Glutamatergic neuron (in vitro differentiated cells): ENCODE data around the gene FXYD5. TPM values are rescaled to one million over a fixed set of nuclear protein-coding genes. Genes with fewer than 3 reads are reported as not detected.

Source experiments
- DNase-seq: peaks from one replicate; pipeline ENCODE4 v3.0.0; 2022
- H3K27ac Mint-ChIP-seq: one replicate; pipeline ENCODE4 v1.8.0; 2020; ENCODE audit warnings: mild to moderate bottlenecking, mixed read lengths, inconsistent platforms; ENCODE audit not compliant: unreplicated experiment
- H3K27me3 Mint-ChIP-seq: one replicate; pipeline ENCODE4 v1.8.0; 2020; ENCODE audit warnings: mild to moderate bottlenecking, moderate library complexity, mixed read lengths, inconsistent platforms; ENCODE audit not compliant: unreplicated experiment
- H3K36me3 Mint-ChIP-seq: one replicate; pipeline ENCODE4 v1.8.0; 2020; ENCODE audit warnings: mild to moderate bottlenecking, mixed read lengths, inconsistent platforms; ENCODE audit not compliant: unreplicated experiment
- H3K4me1 Mint-ChIP-seq: one replicate; pipeline ENCODE4 v1.8.0; 2020; ENCODE audit warnings: mild to moderate bottlenecking, low read depth, mixed read lengths, inconsistent platforms; ENCODE audit not compliant: unreplicated experiment
- H3K4me3 Mint-ChIP-seq: one replicate; pipeline ENCODE4 v1.8.0; 2020; ENCODE audit warnings: mild to moderate bottlenecking, mixed read lengths, inconsistent platforms; ENCODE audit not compliant: unreplicated experiment
- H3K9me3 Mint-ChIP-seq: one replicate; pipeline ENCODE4 v1.8.0; 2020; ENCODE audit warnings: mild to moderate bottlenecking, moderate library complexity, mixed read lengths, inconsistent platforms; ENCODE audit not compliant: unreplicated experiment
- total RNA-seq: library from RNA; stranded (reverse); fragmentation: NEBNext Ultra II Directional; extraction: Animal tissue kit (Norgen Biotek cat#: 25700); gene quantifications from one replicate; pipeline ENCODE4 v1.2.1, GENCODE V29; 2021; ENCODE audit not compliant: unreplicated experiment
- TF ChIP-seq, protein P1 (sequence below): fragments of 200-600 bp; sonication (generic); IDR thresholded peaks from one replicate; pipeline ENCODE4 v1.5.0; 2021; ENCODE audit not compliant: partially characterized antibody, unreplicated experiment

Gene FXYD5
- total RNA-seq, 1 donor from 2014 or later, result 5.3 TPM

DNA sequence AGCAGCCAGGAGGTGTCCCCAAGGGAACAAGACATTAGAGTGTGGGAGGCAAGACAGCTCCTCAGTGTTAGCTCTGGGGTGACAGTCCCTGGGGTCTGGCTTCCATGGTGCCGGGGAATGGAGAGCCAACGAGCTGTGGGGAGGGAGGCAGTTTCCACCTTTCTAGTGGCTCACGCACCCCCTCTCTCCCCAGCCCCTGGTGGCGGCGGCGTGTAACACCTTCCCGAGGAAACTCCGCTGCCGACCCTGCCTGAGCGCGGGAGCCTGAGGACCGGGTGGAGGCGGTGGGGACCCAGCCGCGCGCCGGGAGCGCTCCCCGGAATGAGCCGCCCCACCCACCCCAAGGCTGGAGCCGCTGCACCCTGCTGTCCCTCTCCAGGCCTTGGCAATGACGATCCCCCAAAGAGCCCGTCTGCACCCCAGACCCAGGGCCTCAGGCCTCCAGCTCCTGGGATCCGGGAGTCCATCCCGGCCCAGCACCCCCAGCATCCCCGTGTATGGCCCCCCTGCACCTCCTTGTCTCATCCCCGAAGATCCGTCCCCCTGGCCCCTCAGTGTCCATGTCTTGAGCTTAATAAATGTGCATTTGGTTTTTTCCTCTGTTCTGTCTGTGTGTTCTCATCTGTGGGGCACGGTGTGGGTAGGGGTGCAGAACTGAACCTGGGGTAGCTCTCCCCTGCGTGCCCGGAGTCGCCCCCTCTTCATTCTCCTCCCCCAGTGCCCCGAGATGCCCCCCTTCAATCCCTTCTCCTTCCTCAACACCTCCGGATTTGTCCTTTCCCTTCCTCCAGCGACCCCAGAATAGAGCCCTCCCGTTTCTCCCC, 622 bp upstream of the FXYD5 start:
- H3K27ac Mint-ChIP-seq, result no peak overlapping the region
- DNase-seq, result peak; percentile 74
- H3K4me3 Mint-ChIP-seq, result peak overlapping the region; percentile 83
- H3K4me1 Mint-ChIP-seq, result peaks cover 6% of the 10 kb centered on the region
- peaks cover 2% of the 10 kb centered on the region for H3K9me3 Mint-ChIP-seq
- peaks cover 19% of the 10 kb centered on the region for H3K27me3 Mint-ChIP-seq
- no peaks in the 10 kb centered on the region for H3K36me3 Mint-ChIP-seq
- TF ChIP-seq, protein P1, sequence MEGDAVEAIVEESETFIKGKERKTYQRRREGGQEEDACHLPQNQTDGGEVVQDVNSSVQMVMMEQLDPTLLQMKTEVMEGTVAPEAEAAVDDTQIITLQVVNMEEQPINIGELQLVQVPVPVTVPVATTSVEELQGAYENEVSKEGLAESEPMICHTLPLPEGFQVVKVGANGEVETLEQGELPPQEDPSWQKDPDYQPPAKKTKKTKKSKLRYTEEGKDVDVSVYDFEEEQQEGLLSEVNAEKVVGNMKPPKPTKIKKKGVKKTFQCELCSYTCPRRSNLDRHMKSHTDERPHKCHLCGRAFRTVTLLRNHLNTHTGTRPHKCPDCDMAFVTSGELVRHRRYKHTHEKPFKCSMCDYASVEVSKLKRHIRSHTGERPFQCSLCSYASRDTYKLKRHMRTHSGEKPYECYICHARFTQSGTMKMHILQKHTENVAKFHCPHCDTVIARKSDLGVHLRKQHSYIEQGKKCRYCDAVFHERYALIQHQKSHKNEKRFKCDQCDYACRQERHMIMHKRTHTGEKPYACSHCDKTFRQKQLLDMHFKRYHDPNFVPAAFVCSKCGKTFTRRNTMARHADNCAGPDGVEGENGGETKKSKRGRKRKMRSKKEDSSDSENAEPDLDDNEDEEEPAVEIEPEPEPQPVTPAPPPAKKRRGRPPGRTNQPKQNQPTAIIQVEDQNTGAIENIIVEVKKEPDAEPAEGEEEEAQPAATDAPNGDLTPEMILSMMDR, result peak; percentile 82

DNA sequence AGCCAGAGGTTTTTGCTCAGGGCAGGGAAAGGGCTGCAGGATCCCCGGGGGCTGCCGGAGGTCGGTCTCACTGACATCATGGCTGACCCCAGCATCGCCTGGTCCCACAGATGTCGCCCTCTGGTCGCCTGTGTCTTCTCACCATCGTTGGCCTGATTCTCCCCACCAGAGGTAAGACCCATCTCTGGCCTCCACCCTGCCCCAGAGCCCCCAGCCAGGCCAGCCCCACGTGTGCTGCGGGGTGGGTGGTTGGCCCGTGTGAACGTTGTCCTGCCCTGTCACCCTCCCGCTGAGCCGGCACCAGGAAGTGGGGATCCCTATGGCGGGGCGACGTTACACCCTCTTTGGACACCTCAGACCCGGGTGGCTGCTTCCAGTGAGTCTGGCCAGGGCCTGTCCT, 906 bp downstream of the FXYD5 start:
- H3K27ac Mint-ChIP-seq, result no peak overlapping the region
- no peaks in the 10 kb centered on the region for H3K36me3 Mint-ChIP-seq
- peaks cover 19% of the 10 kb centered on the region for H3K27me3 Mint-ChIP-seq
- H3K4me1 Mint-ChIP-seq, result peaks cover 5% of the 10 kb centered on the region
- TF ChIP-seq, protein P1, result no peak
- H3K9me3 Mint-ChIP-seq, result peaks cover 2% of the 10 kb centered on the region
- peak; percentile 47 for DNase-seq
- peak overlapping the region; percentile 83 for H3K4me3 Mint-ChIP-seq

DNA sequence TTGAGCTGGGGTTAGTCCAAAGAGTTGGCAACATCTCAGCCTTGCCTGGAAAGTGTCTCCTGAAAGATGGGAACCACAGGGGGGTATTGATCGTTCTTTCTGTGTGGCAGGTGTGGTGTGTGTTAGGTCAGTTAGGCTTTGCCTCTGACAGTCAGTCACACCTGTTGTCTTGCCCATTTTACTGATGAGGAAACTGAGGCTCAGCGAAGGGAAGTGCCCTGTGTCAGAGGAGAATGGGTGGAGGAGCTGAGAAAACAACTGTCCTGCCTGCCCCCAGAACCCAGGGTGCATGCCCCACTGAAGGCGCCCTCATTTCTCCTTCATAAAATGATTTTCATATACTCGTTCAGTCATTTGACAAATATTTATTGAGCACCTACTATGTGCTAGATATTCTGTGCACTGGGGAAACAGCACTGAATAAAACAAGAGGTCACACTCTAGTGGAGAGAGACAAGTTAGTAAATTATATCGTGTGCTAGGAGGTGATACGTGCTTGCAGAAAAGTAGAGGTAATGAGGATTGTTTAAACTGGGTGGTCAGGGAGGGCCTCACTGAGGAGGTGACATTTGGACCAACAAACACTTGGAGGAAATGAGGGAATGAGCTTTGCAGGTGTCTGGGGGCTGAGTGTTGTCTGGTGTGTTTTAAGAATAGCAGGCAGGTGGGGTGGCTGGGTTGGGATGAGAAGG, 1.6 kb downstream of the FXYD5 start:
- Mint-ChIP-seq H3K36me3 (no peaks in the 10 kb centered on the region), H3K9me3 (peaks cover 2% of the 10 kb centered on the region), H3K27me3 (peaks cover 17% of the 10 kb centered on the region), H3K27ac (no peak overlapping the region), H3K4me3 (no peak overlapping the region), H3K4me1 (peaks cover 4% of the 10 kb centered on the region)
- no peak for DNase-seq
- TF ChIP-seq, protein P1, result no peak

DNA sequence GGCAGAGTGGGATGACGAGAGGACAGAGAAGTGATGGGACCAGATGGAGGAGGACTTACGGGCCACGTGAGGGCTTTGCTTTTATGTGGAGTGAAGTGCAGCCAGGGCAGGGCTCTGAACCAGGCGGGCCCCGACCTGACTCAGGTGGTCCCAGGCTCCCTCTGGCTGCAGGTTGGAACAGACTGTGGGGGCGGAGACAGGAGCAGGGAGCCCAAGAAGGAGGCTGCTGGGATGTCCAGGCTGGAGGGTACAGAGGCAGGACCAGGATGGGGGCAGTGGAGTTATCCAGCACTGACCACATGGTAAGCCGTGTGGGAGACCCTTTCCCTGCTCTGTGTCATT, 2.1 kb downstream of the FXYD5 start:
- DNase-seq, result no peak
- Mint-ChIP-seq H3K9me3 (no peaks in the 10 kb centered on the region), H3K4me1 (peaks cover 4% of the 10 kb centered on the region), H3K4me3 (no peak overlapping the region), H3K27me3 (peaks cover 15% of the 10 kb centered on the region), H3K27ac (no peak overlapping the region), H3K36me3 (no peaks in the 10 kb centered on the region)
- TF ChIP-seq, protein P1, result no peak

DNA sequence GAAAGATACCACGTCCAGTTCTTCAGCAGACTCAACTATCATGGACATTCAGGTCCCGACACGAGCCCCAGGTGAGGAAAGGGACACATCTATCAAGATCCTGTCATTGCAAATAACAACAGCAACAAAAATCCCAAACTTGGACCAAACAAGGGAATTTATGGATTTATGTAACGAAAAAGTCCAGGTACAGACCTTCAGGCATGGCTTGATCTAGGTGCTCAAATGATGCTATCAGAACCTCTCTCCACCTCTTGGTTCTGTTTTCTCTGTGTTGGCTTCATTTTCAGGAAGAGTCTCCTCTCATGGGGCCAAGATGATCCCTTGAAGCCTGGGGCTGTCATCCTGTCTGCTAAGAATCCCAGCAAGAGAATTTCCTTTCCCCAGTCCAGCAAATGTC, 2.9 kb downstream of the FXYD5 start:
- DNase-seq, result no peak
- H3K27me3 Mint-ChIP-seq, result peaks cover 10% of the 10 kb centered on the region
- H3K36me3 Mint-ChIP-seq, result peaks cover 4% of the 10 kb centered on the region
- TF ChIP-seq, protein P1, result no peak
- H3K27ac Mint-ChIP-seq, result no peak overlapping the region
- no peak overlapping the region for H3K4me3 Mint-ChIP-seq
- H3K9me3 Mint-ChIP-seq, result no peaks in the 10 kb centered on the region
- peaks cover 4% of the 10 kb centered on the region for H3K4me1 Mint-ChIP-seq
